Endometrium (tissue), 2 donors: Measurements from ENCODE around the gene CHMP5.
"Not testable (repeated sequence)": the region's sequence is repeated elsewhere in the genome, so short reads cannot be mapped to it uniquely, and the experiment has no call there.

Experiments
- FAIRE-seq: peaks from 2 replicates; lab custom pipeline; 2012; peaks lifted over from hg19 to GRCh38; lab: Jason Lieb, UNC
- donor health status: control.
- donor health status: control.

CHMP5 gene

DNA sequence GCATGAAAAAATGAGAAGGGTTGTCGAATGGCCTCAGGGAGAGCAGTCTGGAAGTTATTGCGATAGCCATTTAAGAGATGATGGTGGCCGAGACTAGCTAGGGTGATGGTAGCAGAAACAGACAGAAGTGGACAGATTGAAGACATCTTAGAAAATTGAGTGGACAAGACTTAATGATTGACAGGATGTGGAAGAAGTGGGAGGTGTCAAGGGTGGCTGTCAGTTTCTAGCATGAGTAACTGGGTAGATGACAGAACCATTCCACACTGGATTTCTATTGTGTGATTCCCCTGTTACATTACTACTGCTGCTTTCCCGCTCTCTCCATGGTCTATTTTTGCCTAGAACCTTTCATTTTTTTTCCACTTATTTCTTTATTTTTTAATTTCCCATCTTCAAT is 12.6 kb downstream of the CHMP5 start:
- no peak for FAIRE-seq

- no peak for FAIRE-seq
Observed at GRCh38 chr9:33285502-33285901, 20.7 kb downstream of the CHMP5 start.

GRCh38 chr9:33287087-33287490 is 22.2 kb downstream of the CHMP5 start:
- FAIRE-seq: no peak

GRCh38 chr9:33288235-33288634 is 23.4 kb downstream of the CHMP5 start:
- FAIRE-seq: no peak

DNA sequence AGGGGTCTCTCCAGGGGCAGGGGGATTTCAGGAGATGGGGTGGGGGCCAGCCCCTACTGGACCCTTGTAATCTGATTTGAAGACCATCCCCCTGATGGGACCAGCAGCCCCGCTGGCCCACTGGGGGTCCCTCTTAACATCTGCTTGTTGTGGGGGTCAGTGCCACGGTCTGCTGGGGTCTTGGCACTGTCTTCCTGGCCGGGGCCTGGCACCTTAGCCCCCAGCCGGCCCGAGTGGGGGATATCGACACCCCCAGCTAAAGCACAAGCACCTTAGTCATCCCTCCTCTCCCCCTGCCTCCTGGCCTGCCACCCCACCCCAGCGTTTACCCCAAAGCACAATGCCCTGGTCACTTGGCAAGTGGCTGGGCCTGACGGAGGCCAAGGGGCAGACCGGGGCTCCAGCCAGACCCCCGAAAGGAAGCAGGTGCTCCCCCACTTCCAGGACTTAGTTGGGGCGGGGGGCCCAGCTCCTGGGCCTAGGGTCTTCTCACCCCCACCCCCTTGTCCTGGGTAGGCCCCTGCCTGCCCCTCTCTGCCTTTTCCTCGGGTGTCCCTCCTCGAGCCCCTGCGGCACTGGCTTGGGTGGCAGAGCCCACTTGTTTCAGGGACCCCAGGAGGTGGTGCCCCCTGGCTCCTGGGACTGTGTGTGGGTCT is 24.1 kb downstream of the CHMP5 start:
- no peak for FAIRE-seq

DNA sequence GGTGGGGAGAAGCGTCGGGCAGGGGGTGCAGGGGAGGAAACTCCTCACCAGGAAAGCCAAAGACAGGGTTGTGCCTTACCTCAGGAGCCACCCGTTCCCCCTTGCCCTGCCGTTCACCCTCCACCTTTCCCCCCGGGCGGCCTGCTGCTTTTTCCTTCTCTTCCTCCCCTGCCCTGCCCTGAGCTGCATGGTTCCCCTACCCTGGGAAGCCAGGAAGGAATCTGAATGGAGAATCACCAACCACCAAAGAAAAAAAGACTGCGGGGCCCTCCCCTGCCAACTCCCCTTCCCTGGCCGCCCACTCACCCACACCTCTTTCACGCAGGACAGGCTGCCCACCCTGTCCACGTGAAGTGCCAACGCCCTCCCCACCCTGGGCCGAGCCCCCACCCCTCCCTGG is 24.6 kb downstream of the CHMP5 start:
- no peak for FAIRE-seq

GRCh38 chr9:33289936-33290246 is 25.0 kb downstream of the CHMP5 start:
- FAIRE-seq: no peak

- FAIRE-seq: peak; percentile 94
Observed at GRCh38 chr9:33290247-33291030, 25.6 kb downstream of the CHMP5 start, which contains the start of gene NFX1. Gene NFX1, plus strand, starts transcription at chr9:33290516. Its CDS starts 57 bp downstream, at chr9:33290573.

- no peak for FAIRE-seq
Observed at GRCh38 chr9:33291031-33291397, 26.2 kb downstream of the CHMP5 start.

DNA sequence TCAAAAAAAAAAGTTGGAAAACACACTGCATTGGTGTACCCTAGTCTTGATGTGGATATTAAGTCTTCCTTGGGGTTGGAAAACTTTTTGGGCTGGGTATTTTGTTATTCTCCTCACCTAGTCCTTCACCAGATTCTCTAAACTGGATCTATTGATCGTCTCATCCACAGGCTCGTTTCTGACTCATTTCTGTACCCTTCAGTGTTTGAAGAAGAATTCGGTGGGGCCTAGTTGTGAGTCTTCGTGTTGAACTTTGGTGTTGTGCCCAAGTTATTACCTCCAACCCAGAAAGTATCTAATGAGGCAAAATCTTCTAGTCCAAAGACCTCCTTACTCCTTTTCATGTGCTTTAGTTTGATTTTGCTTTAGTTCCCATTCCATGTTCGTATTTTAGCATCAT is 27.1 kb downstream of the CHMP5 start:
- FAIRE-seq: no peak

GRCh38 chr9:33293782-33294181 is 28.9 kb downstream of the CHMP5 start:
- FAIRE-seq: no peak

DNA sequence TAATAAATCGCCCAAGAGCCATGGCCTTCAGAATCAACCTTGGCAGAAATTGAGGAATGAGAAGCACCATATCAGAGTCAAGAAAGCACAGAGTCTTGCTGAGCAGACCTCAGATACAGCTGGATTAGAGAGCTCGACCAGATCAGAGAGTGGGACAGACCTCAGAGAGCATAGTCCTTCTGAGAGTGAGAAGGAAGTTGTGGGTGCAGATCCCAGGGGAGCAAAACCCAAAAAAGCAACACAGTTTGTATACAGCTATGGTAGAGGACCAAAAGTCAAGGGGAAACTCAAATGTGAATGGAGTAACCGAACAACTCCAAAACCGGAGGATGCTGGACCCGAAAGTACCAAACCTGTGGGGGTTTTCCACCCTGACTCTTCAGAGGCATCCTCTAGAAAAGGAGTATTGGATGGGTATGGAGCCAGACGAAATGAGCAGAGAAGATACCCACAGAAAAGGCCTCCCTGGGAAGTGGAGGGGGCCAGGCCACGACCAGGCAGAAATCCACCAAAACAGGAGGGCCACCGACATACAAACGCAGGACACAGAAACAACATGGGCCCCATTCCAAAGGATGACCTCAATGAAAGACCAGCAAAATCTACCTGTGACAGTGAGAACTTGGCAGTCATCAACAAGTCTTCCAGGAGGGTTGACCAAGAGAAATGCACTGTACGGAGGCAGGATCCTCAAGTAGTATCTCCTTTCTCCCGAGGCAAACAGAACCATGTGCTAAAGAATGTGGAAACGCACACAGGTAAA is 30.0 kb downstream of the CHMP5 start:
- no peak for FAIRE-seq

DNA sequence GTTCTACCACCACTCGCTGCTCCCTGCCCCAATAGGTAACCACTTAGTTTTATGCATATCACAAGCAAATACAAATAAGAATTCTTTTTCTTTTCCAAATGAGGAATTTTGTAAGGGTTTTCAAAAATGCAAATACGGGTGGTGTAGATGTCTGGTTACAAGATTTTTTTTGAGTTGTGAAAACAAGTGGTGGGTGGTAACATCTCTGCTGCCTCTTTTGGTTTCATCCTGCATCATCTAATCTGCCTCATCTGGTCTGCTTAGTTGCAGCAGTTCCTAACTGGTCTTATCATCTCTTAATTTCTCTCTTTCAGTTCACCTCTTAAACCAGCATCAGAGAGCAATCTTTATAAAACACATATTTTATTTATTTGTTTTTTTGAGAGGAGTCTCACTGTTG is 30.7 kb downstream of the CHMP5 start:
- FAIRE-seq: no peak

DNA sequence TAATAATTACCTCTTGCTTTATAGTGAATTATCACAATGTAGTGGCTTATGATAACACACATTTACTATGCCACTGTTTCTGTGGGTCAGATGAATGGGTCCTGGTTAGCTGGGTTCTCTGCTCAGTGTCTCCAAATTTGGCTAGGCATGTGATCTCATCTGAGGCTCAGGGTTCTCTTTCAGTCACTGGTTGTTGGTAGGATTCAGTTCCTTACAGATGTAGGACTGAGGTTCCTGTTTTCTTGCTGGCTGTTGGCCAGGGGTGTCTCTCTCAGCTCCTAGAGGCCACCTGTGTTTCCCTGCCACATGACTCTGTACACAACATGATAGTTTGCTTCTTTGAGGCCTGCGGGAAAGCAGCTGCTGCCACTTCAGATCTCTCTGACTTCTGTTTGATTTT is 32.6 kb downstream of the CHMP5 start:
- FAIRE-seq: no peak

DNA sequence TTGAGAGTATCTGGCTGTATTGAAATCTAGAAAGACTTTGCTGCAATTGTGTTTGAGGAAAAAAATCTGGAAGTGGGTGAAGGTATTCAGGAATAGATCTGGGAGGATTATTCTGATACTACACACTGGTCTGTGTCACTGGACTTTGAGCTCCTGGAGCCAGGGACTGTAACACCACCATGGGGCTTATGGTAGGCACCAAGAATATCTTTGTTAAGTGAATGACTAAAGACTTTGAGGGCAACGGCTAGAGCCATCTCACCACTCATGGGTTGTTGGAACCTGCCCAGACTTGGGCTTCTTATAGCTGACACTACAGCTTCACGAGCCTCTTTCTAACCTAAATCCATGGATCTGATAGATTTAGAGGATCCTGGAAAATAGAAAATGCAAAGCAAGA is 35.7 kb downstream of the CHMP5 start:
- FAIRE-seq: no peak

DNA sequence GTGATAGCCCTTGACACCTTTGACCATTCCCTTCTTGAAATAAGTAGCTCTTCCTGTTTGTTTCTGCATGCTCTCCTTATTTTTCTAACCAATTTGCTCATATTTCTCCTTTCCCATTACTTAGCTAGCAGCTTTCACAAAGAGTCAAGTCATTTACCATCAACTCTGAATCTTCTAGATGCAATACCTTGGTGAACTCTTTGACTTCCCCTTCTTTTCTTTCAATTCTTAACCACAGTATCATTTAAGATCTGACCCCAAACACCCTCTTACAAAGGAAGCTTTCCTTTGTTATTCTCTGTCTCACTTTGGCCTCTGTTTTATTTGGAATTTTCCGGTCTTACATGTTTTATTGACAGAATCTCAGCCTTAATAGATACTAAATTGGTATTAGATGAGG is 39.5 kb downstream of the CHMP5 start:
- FAIRE-seq: no peak

- FAIRE-seq: no peak
Observed at GRCh38 chr9:33306037-33306436, 41.2 kb downstream of the CHMP5 start.

DNA sequence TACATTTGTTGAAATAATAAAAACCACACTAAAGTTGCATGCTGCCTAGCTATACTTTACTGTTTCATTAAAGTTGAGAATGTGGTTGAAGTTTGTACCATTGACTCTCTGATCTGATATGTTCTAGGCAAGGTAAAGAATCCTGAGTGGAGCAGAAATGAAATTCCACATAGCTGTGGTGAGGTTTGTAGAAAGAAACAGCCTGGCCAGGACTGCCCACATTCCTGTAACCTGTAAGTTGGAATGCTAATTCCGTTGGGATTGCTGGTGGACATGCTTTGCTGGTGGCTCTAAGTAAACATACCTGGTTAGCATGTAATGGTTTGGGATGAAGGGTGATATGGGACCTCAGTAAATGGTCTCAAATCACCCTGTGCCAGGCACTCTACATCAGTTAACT is 42.2 kb downstream of the CHMP5 start:
- no peak for FAIRE-seq

DNA sequence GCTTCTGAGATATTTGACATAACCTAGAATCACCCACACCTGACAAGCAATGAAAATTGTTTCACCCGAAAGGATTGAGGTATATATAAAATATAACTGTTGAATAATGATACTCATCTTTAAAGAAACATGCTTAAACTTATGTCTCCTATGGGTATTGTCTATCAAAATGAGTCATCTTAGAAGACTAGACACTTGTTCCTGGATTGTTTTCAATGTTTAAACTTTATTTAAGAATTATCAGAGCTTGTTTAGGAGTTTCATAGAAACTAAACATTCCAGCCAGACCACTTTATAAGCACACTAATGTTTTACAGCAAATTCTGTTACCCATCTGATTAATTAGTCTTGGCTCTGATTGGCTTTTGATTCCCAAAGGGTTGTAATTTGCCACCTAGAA is 45.1 kb downstream of the CHMP5 start:
- no peak for FAIRE-seq

- no peak for FAIRE-seq
Observed at GRCh38 chr9:33310748-33311147, 45.9 kb downstream of the CHMP5 start.

DNA sequence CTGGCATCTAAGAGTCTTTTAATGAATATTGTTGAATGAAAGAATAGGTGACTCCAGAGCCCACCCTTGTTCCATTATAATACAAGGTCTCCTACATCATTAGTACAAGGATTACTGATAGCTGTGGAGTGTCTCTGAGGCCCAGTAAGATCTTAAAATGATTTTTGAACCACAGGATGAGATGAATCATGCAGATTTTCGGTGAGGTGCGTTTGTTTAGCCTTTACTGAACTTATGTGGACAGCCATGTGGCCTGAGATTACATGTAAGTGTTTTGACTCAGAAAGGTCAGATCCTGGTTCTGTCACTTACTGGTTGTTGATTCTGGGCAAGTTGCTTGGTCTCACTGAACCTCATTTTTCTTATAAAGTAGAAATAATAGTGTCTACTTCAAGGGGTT is 47.1 kb downstream of the CHMP5 start:
- no peak for FAIRE-seq

GRCh38 chr9:33315371-33315770 is 50.5 kb downstream of the CHMP5 start:
- FAIRE-seq: no peak

DNA sequence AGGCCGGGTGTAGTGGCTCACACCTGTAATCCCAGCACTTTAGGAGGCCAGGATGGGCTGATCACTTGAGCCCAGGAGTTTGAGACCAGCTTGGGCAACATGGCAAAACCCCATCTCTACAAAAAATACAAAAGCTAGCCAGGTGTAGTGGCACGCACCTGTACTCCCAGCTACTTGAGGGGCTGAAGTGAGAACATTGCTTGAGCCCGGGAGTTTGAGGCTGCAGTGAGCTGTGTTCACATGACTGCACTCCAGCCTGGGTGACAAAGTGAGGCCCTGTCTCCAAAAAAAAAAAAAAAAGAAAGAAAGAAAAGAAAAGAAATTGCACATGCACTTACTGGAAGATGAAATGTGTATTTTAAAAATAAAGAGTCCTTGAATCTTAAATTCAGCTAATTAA is 52.3 kb downstream of the CHMP5 start:
- not testable (repeated sequence) for FAIRE-seq
